ENCODE results near the gene CHD3. TPM values are rescaled to one million over a fixed set of nuclear protein-coding genes. Genes with fewer than 3 reads are reported as not detected.

CHD3 gene
- polyA plus RNA-seq, 10 donors: 57.4 to 113 (median 80.2) TPM

Other genes with a start within 250 kb of the CHD3 start
- 10 to 100 TPM; 12.9 to 38.1 (median 27.0) TPM for gene ATP1B2, start 237.9 kb upstream of the CHD3 start, polyA plus RNA-seq (ENCODE audit: insufficient read length in 10 of 10)
- gene TP53, start 201.3 kb upstream of the CHD3 start, polyA plus RNA-seq (ENCODE audit: insufficient read length in 10 of 10): 10 to 100 TPM; 32.7 to 50.7 (median 37.4) TPM
- 1 to 10 TPM; 6.2 to 9.5 (median 7.6) TPM for gene WRAP53, start 200.3 kb upstream of the CHD3 start, polyA plus RNA-seq (ENCODE audit: insufficient read length in 10 of 10)
- 10 to 100 TPM in 1 of 10 donors, 1 to 10 TPM in 9; 3.9 to 10.8 (median 5.1) TPM for gene EFNB3, start 183.6 kb upstream of the CHD3 start, polyA plus RNA-seq (ENCODE audit: insufficient read length in 10 of 10)
- 1 to 10 TPM; 2.1 to 7.3 (median 4.6) TPM for gene DNAH2, start 171.0 kb upstream of the CHD3 start, polyA plus RNA-seq (ENCODE audit: insufficient read length in 10 of 10)
- 10 to 100 TPM; 11.6 to 15.5 (median 13.4) TPM for gene KDM6B, start 54.6 kb upstream of the CHD3 start, polyA plus RNA-seq (ENCODE audit: insufficient read length in 10 of 10)
- gene TMEM88, start 33.7 kb upstream of the CHD3 start, polyA plus RNA-seq (ENCODE audit: insufficient read length in 10 of 10): 10 to 100 TPM; 17.2 to 28.8 (median 20.3) TPM
- gene NAA38, start 31.2 kb upstream of the CHD3 start, polyA plus RNA-seq (ENCODE audit: insufficient read length in 10 of 10): 10 to 100 TPM; 33.1 to 64.6 (median 47.3) TPM
- 1 to 10 TPM; 5.4 to 9.5 (median 8.3) TPM for gene CYB5D1, start 30.8 kb upstream of the CHD3 start, polyA plus RNA-seq (ENCODE audit: insufficient read length in 10 of 10)
- 1 to 10 TPM; 2.0 to 5.5 (median 3.3) TPM for gene RNF227, start 27.5 kb downstream of the CHD3 start, polyA plus RNA-seq (ENCODE audit: insufficient read length in 10 of 10)
- 1 to 10 TPM; 3.8 to 7.4 (median 4.9) TPM for gene KCNAB3, start 41.1 kb downstream of the CHD3 start, polyA plus RNA-seq (ENCODE audit: insufficient read length in 10 of 10)
- 100 to 1,000 TPM in 1 of 10 donors, 10 to 100 TPM in 9; 71.2 to 102 (median 82.0) TPM for gene TRAPPC1, start 43.2 kb downstream of the CHD3 start, polyA plus RNA-seq (ENCODE audit: insufficient read length in 10 of 10)
- gene CNTROB, start 43.4 kb downstream of the CHD3 start, polyA plus RNA-seq (ENCODE audit: insufficient read length in 10 of 10): 10 to 100 TPM; 22.9 to 53.1 (median 31.4) TPM
- gene GUCY2D, start 113.8 kb downstream of the CHD3 start, polyA plus RNA-seq (ENCODE audit: insufficient read length in 10 of 10): under 1 TPM in 2 of 10 donors, not detected in 8; 0.05 to 0.07 TPM
- under 1 TPM; 0.19 to 0.86 (median 0.40) TPM for gene ALOX15B, start 150.3 kb downstream of the CHD3 start, polyA plus RNA-seq (ENCODE audit: insufficient read length in 10 of 10)
- under 1 TPM in 1 of 10 donors, not detected in 9; 0.38 TPM for gene ALOX12B, start 198.9 kb downstream of the CHD3 start, polyA plus RNA-seq (ENCODE audit: insufficient read length in 10 of 10)
- gene ALOXE3, start 229.7 kb downstream of the CHD3 start, polyA plus RNA-seq (ENCODE audit: insufficient read length in 10 of 10): under 1 TPM in 1 of 10 donors, not detected in 9; 0.05 TPM
- gene HES7, start 235.3 kb downstream of the CHD3 start, polyA plus RNA-seq (ENCODE audit: insufficient read length in 10 of 10): under 1 TPM in 7 of 10 donors, not detected in 3; 0.11 to 0.27 (median 0.16) TPM